Skin of body (tissue), 2 donors: ENCODE data around the gene POU3F1. TPM values are rescaled to one million over a fixed set of nuclear protein-coding genes. Genes with fewer than 3 reads are reported as not detected.

Experiments
- DNase-seq: peaks from one replicate; lab custom pipeline; 2025; lab: John Stamatoyannopoulos, UW
- total RNA-seq: library from RNA; depleted of rRNA; stranded (reverse); fragments of >200 nt; gene quantifications from one replicate; pipeline ENCODE4 v1.2.3, GENCODE V29; 2014

The POU3F1 gene
- total RNA-seq, 1 donor from 2014 or later: 3.6 TPM

DNA sequence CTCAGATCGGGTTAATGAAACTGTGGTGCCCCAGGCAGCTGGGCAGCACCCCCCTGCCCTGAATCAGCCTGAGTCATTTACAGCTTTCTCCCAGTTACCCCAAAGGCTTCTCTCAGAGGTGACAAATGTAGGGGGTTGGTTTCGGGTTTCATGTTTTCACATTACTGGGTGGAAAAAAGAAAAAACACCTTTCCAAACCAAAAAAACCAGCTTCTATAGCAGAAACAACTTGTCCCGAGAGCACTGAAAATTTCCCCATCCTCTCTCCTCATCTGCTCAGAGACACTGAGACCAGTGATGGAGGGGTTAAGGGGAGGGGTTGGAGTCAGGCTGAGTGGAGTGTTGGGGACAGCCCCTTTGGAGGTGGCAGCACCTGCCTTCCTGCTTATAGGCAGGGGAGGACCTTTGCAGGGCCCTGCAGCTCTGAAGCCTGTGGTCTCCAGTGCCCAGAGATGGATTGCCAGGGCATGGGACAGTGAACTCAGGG lies 18.4 kb downstream of the POU3F1 start:
- no peak for DNase-seq

DNA sequence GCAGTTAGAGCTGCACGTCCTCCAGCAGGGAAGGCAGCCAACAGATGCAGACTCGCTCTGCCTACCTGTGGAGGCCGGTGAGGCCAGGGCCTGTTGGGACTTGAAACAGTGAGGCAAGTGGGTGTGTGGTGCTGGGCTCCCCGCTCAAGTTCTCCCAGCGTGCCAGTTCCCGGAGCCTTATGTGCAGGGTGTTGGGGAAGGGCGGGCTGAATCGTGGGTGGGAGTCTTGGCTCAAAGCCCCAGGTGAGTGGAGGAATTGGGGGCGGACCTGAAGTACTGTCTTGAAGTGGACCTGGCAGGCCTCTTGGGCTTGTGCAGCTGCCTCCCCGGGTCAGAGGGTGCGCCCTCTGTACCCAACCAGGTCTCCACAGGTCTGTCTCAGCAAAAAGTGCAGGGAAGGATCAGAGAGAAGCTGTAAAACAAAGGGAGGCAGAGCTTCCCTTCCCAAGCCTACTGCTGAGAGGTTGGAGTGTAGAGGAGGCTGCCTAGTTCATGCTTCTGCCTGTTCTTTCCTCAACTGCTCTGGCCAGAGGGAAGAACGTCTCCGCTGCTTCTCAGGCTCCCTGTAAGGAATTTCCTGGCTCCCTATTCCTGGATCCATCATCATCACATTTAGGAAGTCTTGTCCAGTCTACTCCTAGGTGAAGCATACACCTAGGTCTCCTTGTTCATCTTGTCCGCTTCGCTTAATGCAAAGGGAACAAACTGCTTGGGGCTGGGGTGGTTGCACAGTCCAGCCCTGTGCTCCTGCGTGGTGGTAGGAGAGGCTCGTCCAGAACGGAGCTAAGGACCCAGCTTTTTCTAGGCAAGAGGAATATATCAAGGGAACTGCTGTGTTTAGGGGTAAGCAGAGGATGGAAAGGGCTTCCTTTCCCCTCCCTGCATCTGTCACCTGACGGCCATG lies 19.1 kb downstream of the POU3F1 start:
- DNase-seq: no peak

DNA sequence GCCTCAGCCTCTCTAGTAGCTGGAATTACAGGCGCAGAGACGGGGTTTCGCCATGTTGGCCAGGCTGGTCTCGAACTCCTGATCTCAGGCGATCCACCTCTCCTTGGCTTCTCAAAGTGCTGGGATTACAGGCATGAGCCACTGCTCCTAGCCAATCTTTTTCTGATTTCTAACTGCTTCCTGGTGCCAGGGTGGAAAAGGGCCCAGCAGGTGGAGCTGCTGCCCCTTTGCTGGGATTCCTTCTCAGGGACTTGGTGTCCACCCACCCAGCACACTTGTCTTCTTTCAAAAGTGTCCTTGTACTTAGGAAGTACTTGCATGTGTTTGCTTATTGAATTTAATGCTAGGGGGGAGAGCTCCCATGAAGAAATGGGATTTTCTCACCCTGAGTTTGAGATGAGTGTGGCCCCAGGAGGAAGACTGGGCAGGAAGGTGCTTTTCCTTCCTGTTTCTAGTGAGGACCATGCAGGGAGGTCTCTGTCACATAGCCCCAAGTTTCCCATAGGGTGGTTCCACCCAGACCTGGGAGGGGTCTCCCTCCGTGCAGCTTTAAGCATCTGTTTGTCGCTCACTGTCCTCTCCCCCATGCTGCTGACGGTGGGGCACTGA lies 19.9 kb downstream of the POU3F1 start:
- peak; percentile 34 for DNase-seq

DNA sequence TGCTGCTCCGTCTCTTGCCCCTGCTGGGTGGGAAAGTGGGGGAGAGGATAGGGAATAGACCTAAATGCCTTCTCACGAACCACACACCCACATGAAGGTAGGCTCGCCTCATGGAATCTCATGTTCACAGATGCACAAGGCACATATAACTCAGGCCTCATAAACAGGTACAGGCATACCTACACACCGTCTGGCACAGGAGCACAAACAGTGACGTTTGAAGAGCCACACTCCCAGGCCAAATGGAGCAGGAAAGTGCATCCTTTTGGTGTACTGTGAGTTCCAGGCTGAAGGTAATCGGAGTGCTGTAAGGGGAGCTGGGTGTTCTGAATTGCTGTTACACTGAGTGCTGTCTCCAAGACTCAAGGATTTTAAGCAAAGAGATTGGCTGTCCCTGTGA lies 20.9 kb downstream of the POU3F1 start:
- no peak for DNase-seq

DNA sequence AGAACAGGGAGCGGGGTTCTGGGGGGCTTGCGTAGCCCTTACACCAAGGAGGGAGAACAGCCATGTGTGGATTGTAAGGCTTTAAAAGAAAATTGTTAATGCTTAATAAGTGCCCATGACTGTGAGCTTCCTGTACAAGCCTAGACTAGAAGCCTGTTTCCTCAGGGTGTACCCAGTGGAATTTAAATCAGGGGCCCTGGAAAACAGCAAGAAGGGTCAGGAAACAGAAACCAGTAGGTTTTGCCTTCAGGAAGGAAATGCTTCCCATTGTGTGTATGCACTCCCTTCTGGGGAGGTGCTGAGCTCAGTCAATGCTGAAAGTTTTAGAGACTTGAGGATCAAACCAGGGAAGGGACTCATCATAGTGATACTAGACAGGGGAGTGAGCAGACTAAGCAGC lies 21.4 kb downstream of the POU3F1 start:
- no peak for DNase-seq

DNA sequence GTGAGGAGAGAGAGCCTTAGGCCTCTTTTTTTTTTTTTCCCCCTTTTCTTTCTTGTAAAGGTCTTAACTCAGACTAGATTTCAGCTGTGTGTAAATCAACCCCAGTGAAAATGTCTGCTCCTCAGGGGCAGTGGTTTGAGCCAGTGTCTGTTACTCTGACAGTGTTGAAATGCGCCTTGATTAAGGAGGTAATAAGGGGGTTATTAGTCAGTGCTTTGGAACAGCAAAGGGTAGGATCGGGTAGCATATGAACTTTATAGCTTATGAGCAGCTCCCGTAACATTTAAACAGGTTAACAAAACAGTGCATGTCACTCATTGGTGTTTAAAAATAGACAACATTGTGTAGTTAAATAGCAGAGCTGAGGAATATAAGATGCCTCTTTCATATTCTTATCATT lies 23.8 kb downstream of the POU3F1 start:
- no peak for DNase-seq

DNA sequence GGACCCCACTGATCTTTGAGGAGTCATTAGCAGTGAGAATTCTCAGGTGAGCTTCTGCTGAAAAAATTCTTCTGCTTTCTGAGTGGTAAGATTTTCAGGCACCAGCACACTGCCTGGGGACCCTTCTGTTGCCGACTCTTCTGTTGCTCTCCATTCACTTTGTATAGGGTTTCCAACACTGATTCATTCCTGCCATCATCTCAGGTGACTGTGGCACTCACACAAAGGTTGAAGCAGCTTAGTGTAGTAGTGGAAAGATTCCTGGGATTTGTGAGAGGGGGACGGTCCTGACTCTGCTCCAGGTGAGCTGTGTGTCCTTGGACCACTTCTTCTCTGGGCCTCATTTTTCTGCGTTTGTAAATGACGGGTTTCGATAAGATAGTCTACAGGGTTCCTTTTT lies 24.6 kb downstream of the POU3F1 start:
- no peak for DNase-seq

DNA sequence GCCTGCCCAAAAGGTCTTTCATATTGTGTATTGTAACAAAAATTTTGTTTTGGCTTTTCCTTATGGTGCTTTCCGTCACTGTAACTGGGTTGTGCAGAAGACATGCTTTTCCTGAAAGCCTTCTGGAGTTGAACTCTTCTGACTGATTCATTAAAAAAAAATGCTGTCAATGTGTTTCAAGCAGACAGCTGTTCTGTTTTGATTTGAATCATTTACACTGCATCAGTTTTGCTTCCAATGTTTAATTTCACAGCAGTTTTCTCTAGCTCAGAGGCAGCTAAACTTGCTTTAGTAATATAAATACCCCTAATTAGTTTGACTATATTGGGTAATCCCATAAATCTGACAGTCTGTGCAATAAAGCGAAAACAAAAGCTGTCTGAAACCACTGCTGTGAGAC lies 26.2 kb downstream of the POU3F1 start:
- DNase-seq: no peak

DNA sequence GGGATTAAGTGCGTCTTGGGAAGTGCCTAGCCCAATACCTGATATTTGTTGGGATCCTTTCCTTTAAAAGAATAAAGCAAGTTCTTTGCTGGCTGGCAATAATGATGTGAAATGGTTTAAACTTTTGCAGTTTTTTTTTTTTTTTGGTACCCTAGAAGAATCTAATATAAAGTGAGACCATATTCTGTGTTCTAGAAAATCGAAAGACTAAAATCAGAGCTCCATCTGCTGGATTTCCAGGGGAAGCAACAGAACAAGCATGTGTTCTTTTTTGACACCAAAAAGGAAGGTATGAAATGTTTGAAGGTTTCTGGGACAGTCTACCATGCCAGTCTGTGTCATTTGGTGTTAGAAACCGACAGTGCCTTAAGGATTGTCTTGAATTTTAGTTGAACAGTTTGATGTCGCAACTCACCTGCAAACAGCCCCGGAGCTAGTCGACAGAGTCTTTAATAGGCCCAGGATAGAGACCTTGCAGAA lies 27.7 kb downstream of the POU3F1 start:
- peak; percentile 4 for DNase-seq

DNA sequence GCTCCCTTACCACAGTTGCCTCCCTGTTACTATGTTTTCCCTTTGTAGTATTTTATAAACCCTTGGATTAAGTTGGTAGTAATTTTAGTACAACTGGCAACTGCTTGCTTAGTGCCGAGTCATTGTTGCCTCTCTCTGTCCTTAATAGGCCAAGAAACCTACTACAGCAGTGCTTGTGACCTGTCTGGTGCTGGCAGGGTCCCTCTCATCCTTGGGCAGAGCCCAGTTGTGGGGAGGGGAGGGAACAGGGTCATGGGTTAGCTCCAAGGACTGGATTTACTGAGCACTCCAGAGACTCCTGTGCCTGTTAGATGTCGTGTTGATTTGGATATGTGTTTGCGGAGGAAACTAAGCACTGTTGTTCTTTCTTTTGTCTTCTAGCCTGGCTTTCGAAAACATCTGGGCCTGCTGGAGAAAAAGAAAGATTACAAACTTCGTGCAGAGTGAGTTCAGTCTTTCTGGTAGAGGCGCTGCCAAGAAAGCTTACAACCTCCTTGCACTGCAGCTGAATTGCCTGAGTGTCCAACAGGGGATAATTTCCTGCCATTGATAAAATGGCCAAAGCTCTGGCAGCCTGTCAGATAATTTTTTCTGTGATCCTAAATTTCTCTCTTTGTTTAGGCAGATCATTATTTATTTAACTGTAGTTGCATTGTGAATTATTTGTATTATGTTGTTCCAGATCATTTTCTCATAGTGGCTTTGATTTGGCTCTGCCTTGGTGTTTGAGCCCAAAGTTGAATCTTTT lies 30.4 kb downstream of the POU3F1 start:
- DNase-seq: peak; percentile 40

DNA sequence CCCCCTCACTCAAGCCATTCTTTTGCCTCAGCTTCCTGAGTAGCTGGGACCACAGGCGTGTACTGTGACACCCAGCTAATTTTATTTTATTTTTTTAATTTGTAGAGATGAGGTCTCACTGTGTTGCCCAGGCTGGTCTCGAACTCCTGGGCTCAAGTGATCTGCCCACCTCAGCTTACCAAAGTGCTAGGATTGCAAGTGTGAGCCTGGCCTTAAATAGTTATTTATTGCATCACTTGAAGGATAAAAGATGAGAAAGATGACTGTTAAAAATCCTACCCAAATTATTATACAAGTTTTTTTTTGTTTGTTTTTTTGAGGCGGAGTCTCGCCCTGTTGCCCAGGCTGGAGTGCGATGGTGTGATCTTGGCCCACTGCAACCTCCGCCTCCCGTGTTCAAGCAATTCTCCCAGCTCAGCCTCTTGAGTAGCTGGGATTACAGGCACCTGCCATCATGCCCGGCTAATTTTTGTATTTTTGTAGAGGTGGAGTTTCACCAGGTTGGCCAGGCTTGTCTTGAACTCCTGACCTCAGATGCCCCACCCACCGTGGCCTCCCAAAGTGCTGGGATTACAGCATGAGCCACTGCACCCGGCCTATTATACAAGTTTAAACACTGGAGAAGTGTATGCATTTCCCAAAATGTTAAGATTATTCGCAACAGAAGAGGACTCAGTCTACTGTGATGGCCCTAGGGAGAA lies 31.7 kb downstream of the POU3F1 start:
- no peak for DNase-seq

DNA sequence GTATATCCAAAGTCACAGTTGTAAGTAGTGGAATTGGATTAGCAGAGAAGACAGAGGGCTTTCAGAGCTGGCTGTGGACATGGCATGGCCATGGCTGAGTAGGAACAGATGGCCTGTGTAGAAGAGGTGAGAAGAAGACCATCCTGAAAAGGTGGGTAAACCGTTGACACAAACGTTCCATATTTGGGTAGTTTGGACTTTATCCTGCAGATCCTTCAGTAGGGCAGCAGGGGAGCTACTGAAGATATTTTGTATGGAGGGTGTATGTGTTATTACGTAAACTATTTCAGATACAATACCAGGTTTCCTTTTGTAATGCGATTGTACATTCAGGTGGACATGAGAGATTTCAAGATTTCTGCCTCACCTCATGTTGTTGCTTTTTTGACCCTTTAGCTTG lies 32.4 kb downstream of the POU3F1 start:
- DNase-seq: no peak

DNA sequence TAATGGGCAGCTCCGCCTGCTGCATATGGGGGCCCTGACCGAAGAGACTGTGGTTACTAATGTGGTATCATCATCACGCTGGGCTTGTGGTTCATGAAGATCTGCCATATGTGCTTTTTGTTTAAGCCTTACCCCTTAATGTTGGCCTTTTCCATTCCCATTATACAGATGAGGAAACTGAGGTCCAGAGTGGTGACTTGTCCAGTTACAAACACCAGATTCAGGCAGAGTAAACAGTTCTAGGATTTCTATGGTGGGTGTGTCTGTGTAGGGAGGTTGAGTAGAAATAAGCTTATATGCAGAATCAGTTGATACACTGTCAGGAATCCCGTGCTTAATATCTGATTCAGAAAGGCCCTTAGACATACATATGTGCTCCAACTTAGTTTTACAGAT lies 33.4 kb downstream of the POU3F1 start:
- DNase-seq: no peak

DNA sequence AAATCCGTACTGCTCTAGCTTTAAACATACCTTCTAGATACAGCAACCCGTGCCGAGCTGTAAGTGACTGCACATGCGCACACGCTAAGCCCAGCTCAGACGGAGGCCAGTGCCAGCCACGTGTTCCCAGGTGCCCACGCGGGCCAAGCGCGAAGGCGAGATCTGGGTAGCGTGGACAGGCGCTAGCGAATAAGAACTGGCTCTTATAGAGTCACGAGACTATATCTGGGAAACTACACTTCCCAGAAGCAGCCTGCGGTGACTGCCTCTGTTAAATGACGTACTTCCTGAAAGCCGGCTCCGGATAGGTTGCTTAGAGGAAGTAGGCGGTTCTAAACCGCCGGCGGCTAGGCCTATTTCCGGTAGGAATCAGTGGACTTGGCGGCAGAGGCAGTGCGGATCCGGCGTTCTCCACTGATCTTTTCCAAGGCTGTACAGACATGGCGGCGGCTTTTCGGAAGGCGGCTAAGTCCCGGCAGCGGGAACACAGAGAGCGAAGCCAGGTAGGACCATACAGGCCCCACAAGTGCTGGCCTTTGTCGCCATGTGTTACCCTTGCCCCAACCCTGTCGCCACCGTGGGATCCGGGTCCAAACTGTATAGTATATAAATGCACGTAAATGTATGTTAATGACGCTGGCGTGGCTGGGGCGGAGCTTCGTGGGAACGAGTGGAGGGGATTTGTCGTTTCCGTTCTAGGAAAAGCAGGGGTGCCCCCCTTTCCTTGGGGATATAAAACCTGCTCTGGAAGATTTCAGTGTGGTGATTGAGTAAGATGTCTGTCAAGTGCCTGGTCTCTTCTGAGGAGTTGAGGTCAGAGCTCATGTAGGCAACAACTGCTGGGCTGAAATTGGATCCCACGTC lies 34.0 kb downstream of the POU3F1 start, which contains the start of gene UTP11:
TSS of gene UTP11 (plus strand) at position 372 of the 864 bp plus-strand sequence. CDS start at position 441, 69 bp downstream.
- DNase-seq: peak; percentile 98

DNA sequence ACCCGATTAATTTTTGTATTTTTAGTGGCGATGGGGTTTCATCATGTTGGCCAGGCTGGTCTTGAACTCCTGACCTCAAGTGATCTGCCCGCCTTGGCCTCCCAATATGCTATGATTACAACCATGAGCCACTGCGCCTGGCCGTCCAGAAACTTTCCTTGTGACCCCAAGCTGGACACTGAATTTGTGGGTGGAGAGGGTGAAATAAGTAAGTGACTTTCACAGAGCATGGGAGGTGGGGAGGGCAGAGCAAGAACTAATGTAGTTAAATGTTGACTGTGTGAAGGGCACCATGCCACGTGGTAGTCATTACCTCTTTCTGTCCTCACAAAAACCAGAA lies 36.8 kb downstream of the POU3F1 start:
- no peak for DNase-seq

DNA sequence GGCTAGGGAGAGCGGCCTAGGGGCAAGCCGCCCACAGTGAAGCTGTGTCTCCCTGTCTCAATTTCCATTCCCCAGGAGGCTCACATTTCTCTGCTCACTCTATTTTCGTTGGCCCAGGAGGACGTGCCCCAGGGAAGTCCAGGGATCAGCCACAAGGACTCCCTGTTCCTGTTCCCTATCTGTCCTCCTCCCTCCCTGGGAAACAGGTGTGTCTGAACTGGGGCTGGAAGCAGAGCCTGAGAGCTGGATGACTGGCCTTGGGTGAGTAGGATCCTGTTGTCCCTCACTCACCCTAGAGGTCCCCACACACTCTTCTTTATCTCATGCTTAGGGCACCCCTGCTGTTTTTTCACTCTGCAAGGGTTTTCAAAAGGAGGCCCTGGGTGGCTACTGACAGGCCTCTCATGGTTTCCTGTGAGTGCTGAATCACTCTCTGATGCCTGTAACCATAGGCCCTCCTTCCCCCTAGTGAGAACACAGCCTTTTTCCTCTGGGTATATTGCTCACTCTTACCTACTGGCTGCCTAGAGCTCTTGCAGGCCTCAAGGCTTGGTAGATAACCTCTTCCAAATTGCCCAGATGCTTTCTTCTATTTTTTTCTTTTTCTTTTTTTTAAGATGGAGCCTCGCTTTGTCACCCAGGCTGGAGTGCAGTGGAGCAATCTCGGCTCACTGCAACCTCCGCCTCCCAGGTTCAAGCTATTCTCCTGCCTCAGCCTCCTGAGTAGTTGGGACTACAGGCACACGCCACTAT lies 37.3 kb downstream of the POU3F1 start:
- no peak for DNase-seq

DNA sequence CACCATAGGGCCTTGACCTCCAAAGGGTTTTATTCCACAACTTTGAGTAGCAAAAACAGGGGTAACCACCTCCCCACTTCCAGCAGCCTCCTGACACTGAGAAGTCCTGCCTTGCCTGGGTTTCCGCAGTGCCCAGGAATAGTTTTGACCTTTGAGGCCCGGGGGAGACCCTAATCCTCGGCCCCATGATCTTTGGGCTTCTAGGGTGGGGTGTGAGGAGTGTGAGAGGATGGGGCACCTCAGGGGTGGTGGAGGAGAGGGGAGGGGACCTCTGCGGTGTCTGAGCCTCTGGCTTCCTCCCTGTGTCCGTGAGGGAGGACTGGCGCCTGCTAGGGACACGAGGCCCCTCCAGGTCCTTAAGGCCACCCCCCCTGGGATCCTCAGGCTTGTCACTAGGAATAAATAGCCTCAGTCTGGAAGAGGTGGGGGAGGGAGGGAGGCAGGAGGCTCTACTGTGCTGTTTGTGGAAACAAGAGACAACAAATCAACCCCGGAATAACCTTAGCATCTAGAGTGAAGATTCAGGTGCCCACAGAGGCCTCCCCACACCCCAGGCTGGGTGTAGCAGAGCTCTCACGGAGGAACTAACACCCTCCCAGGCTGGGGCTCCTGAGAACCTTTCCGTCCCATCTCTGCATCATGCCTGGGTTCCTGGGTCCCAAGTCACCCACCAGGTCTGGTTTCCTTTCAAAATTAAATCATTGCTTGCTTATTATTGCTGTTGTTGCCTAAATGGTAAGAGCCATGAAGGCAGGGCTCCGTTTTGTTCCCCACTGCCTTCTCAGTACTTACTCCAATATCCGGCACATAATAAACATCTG lies 40.4 kb downstream of the POU3F1 start:
- no peak for DNase-seq

DNA sequence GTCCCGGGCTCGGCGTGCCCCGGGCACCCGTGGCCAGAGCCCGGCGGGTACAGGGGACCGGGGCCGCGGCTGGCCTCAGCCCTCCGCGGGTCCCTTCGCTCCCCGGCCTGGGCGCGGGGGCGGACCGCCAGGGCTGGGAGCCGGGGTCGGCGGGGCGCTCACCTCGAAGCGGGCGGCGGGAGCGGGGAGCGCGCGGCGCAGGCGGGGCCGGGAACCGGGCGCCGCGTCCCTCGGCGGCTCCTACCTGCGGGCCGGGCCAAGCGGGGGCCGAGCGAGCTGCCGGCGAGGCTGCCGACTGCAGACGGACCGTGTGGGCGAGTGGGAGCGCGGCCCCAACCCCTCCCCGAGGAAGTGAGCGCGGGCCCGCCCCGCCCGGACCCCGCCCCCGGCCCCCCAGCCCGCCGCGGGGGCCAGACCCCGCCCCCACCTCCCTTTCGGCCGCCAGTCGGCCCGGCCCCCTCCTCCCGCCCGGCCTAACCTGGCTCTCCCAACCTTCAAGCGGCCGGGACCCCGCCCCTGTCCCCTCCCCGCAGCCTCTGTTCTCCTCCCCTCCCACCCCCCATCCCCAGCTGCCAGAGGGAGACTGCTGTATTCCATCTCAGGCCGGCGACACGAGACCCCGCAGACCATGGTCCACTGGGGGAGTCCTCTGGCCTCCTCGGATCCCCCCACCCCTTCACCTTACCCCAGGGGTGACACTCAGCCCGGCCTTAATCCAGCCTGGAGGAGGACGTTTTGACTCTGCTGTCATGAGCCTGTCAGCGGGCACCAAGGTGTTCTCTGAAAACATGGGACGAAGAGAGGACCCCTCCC lies 41.2 kb downstream of the POU3F1 start, which contains the start of gene FHL3:
TSS of gene FHL3 (minus strand) at position 320 of the 813 bp plus-strand sequence. CDS start 6,102 bp downstream, outside the sequence.
- peak; percentile 30 for DNase-seq
